HT-29 (cell line): ENCODE results near the gene B4GALT3. TPM values are rescaled to one million over a fixed set of nuclear protein-coding genes. Genes with fewer than 3 reads are reported as not detected.
A peak's percentile ranks its signal among the peaks of the same experiment; 100 is the strongest.

Experiments
- DNase-seq: peaks from one replicate; pipeline ENCODE4 v3.0.0-alpha.2; 2015; ENCODE audit warnings: low spot score
- total RNA-seq: library from RNA; depleted of rRNA; stranded (reverse); fragments of >200 nt; shearing (Covaris generic); gene quantifications from 2 replicates; pipeline ENCODE4 v1.2.3, GENCODE V29; 2014

Gene B4GALT3
- total RNA-seq, 1 experiment from 2014 or later: 70.7 TPM

GRCh38 chr1:161206411-161207140 is 29.3 kb upstream of the B4GALT3 start:
- DNase-seq: no peak

- peak; percentile 98 for DNase-seq
Observed at GRCh38 chr1:161201836-161202712, 24.8 kb upstream of the B4GALT3 start, which contains the start of gene NDUFS2. Gene NDUFS2 (plus strand): TSS chr1:161202367. CDS start chr1:161202386, 19 bp downstream.

- no peak for DNase-seq
Observed at GRCh38 chr1:161200992-161201835, 23.9 kb upstream of the B4GALT3 start.

- DNase-seq: no peak
Observed at GRCh38 chr1:161200421-161200991, 23.2 kb upstream of the B4GALT3 start.

GRCh38 chr1:161199506-161200139 is 22.3 kb upstream of the B4GALT3 start:
- DNase-seq: no peak

GRCh38 chr1:161198897-161199431 is 21.7 kb upstream of the B4GALT3 start, which contains the start of gene ADAMTS4:
Gene ADAMTS4 (minus strand): TSS chr1:161199054. CDS start chr1:161198627, 427 bp downstream.
- DNase-seq: no peak

GRCh38 chr1:161198194-161198896 is 21.0 kb upstream of the B4GALT3 start:
- DNase-seq: no peak

- DNase-seq: no peak
Observed at GRCh38 chr1:161197560-161198193, 20.4 kb upstream of the B4GALT3 start.

- DNase-seq: no peak
Observed at GRCh38 chr1:161196521-161197451, 19.5 kb upstream of the B4GALT3 start.

GRCh38 chr1:161196111-161196510 is 18.8 kb upstream of the B4GALT3 start:
- no peak for DNase-seq

GRCh38 chr1:161195171-161195570 is 17.9 kb upstream of the B4GALT3 start:
- no peak for DNase-seq

- DNase-seq: no peak
Observed at GRCh38 chr1:161193561-161194235, 16.4 kb upstream of the B4GALT3 start.

GRCh38 chr1:161192476-161193465 is 15.5 kb upstream of the B4GALT3 start:
- peak; percentile 79 for DNase-seq

- DNase-seq: no peak
Observed at GRCh38 chr1:161191971-161192370, 14.7 kb upstream of the B4GALT3 start.

- no peak for DNase-seq
Observed at GRCh38 chr1:161190962-161191521, 13.7 kb upstream of the B4GALT3 start.

- no peak for DNase-seq
Observed at GRCh38 chr1:161189036-161189435, 11.7 kb upstream of the B4GALT3 start.
